NCI-H146 treated with DMSO at 0.1 percent for 48 hours (cell line): ENCODE measurements around the gene KEAP1.

Experiments
- DNase-seq: peaks from one replicate; lab custom pipeline; 2025; ENCODE audit not compliant: unreplicated experiment; lab: John Stamatoyannopoulos, UW

KEAP1 gene

DNA sequence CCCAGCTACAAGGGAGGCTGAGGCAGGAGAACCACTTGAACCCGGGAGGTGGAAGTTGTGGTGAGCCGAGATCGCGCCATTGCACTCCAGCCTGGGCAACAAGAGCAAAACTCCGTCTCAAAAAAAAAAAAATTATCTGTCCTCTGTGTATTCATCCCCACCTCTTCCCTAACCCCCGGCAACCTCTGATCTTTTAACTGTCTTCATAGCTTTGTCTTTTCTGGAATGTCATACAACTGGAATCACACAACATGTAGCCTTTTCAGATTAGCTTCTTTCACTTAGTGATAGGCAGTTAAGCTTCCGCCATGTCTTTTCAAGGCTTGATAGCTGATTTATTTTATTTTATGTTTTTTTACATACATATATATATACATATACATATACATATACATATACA lies 22.5 kb upstream of the KEAP1 start:
- DNase-seq = no peak

DNA sequence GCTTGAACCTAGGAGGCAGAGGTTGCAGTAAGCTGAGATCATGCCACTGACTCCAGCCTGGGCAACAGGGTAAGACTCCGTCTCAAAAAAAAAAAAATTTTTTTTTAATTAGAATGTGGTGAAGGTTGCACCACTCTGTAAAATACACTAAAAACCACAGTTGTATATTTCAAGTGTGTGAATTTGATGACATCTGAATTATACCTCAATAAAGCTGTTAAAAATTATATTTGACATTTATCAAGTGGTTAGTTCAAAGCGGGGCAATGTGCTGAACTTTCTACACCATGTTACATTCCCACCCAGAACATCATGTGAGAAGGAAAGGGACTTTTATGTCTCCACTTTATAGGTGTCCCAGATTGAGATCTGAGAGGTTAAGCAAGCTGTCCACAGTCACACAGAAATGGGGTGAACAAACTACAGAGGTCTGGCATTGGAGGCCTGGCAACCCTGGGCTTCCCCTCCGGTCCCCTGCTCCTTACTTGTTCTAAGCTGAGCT lies 20.0 kb upstream of the KEAP1 start:
- no peak for DNase-seq

DNA sequence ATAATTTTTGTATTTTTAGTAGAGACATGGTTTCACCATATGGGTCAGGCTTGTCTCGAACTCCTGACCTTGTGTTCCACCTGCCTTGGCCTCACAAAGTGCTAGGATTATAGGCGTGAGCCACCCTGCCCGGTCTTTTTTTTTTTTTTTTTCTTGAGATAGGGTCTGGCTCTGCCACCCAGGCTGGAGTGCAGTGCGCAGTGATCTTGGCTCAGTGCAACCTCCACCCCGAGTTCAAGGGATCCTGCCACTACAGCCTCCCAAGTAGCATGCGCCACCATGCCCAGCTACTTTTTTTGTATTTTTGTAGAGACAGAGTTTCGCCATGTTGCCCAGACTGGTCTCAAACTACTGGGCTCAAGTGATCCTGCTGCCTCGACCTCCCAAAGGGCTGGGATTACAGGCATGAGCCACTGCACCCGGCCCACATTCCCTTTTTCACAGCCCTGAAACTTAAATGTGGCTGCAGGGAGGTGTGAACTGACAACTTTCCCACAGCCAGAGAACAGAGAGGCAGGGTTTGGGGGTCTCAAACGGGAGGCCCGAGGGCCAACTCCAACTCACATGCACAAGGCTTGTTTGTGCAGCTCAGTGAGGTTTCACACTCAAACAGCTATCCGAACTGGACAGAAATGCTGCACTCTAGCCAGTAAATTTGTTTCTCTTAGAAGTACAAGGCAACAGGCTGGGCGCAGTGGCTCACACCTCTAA lies 18.5 kb upstream of the KEAP1 start:
- no peak for DNase-seq

- no peak for DNase-seq
Observed at GRCh38 chr19:10520652-10521318, 17.6 kb upstream of the KEAP1 start.

GRCh38 chr19:10519421-10519820 lies 16.3 kb upstream of the KEAP1 start:
- no peak for DNase-seq

DNA sequence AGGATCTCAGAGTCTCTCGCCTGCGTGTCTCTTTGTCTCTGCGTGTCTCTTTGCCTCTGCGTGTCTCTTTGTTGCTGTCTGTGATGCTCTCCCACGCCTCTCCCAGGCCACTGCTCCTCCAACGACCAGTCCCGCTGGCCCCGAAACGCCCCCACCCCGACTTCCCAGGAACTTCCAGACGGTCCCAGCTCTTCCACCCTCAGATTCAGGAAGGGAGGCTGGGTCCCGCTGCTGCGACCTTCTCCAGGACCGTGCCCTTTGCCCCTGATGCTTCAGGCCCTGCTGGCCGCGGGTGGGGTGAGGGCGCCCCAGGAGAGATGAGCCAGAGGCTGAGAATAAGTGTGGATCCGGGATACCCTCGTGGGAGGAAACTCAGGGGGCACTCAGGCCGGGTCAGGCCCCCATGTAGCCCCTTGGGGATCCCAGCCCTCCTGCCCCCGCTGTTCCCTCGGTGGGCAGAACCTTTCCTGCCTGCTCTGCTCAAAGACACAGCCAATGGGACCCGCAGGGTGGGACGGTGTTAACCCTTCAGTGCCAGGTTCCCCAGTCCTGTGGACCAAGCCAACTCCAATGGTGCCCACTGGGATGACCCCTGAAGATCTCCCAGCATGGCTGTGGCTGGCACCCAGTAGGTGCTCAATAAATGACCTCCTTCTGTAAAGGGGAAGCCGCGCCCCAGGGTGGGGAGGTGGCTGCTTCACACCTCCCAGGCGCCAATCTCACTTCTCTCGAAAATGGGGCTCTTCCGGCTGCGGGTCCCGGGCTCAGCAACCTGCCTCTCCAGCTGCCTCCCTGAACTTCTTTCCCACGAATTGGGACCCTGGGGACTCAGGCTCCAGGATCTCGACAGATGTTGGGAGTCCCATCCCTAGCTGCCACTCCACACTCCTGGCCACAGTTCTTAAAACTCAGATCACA lies 15.5 kb upstream of the KEAP1 start:
- no peak for DNase-seq

GRCh38 chr19:10517760-10518443 lies 14.7 kb upstream of the KEAP1 start:
- peak; percentile 18 for DNase-seq

DNA sequence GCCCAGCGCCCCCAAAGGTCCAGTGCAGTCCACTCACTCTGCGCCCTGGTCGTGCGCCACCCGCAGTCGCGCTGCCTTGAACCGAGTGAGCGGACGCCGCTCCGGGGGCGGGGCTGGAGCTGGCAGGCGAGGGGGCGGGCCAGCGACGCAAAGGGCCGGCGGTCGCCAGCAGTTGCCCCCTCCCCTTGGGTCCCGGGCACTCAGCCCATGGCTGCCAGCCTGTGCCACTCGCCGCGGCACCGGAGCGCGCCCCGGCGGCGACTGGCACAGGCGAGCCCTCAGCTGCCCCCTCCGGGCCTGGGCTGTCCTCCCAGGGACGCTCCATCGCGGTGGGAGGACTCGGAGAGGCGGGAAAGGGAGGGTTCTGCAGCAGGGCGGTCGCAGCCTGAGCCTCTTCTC lies 14.2 kb upstream of the KEAP1 start, which contains the start of gene S1PR5:
TSS of gene S1PR5 (minus strand) at position 87 of the 399 bp plus-strand sequence. CDS start 2,436 bp downstream, outside the sequence.
- DNase-seq = peak; percentile 19

DNA sequence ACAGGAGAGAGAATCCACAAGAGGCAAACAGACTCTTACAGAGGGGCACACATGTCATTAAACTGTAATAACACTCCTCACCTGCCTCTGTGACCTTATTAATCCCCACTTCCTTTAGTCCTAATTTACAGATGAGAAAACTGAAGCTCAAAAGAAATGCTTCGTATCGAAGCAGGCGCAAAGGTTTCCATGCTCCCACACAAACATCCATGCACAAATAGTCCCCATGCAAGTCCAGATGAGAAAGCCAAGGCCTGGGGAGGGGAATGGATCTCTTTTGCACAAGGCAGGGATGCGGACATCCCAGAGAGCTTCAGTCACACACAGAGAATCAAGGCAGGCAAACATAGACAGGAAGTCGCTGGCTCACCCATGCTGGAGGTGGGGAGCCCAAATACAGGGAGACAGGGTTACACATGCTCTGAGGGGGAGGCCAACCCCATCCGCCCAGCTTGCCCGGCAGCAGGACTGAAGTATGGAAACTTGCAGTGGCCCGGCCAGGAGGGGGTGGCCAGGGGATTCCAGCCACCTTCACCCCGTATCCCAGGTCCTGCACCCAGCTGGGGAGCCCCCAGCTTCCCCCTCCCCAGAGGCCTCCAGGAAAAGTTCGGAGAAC lies 13.6 kb upstream of the KEAP1 start:
- DNase-seq = no peak

DNA sequence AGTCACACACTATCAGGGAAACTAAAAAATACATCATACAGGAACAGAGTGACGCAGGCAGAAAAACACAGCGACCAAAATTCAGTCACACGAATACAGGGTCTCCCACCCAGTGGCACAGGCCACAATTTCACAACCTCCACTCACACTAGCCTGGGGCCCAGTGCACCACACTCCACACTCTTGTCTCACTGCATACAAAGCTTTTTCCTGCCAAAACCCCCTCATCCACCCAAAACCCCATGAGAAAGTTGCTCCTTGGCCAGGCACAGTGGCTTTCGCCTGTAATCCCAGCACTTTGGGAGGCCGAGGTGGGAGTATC lies 12.9 kb upstream of the KEAP1 start:
- no peak for DNase-seq

- no peak for DNase-seq
Observed at GRCh38 chr19:10514211-10515145, 11.3 kb upstream of the KEAP1 start.

GRCh38 chr19:10513223-10513622 lies 10.1 kb upstream of the KEAP1 start:
- no peak for DNase-seq

DNA sequence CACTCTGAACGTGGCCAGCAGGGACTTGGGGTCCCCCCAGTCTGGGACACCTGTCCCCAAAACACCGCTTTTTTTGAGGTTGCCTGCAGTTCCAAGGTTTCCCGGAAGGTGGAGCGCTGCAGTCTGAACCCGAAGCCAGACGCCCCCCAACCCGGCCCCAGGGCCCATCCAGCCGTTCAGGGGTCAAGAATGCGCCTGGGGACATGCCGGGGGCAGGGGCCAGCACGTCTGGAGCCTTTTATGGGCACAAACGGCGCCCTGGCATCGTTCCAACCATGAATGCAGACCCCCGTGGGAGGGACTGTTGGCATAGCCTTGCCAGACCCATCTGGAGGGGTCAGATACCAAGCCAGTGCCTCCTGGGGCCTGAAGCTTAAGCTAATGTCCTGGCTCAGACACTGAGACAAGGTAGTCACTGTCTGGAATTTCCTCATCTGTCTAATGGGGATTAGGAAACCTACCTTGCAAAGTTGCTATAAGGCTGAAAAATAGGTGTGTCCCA lies 7.2 kb upstream of the KEAP1 start:
- DNase-seq = no peak

DNA sequence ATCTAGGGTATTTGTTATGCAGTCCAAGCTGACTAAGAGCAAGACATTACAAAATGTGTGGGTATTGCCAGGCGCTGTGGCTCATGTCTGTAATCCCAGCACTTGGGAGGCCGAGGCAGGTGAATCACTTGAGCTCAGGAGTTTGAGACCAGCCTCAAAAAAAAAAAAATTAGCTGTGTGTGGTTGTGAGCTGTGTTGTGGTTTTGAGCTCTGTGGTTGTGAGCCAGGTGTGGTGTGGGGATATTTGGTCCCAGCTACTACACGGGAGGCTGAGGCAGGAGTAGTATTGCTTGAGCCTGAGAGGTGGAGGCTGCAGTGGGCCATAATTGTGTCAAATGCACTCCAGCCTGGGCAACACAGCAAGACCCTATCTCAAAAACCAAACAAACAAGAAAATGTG lies 5.6 kb upstream of the KEAP1 start:
- DNase-seq = no peak

DNA sequence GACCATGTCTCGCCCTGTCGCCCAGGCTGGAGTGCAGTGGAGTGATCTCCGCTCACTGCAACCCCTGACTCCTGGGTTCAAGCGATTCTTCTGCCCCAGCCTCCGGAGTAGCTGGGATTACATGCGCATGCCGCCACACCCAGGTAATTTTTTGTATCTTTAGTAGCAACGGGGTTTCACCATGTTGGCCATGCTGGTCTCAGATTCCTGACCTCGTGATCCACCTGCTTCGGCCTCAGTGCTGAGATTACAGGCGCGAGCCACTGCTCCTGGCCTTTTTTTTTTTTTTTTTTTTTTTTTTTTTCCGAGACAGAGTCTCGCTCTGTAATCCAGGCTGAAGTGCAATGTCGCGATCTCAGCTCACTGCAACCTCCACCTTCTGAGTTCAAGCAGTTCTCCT lies 4.9 kb upstream of the KEAP1 start:
- no peak for DNase-seq

DNA sequence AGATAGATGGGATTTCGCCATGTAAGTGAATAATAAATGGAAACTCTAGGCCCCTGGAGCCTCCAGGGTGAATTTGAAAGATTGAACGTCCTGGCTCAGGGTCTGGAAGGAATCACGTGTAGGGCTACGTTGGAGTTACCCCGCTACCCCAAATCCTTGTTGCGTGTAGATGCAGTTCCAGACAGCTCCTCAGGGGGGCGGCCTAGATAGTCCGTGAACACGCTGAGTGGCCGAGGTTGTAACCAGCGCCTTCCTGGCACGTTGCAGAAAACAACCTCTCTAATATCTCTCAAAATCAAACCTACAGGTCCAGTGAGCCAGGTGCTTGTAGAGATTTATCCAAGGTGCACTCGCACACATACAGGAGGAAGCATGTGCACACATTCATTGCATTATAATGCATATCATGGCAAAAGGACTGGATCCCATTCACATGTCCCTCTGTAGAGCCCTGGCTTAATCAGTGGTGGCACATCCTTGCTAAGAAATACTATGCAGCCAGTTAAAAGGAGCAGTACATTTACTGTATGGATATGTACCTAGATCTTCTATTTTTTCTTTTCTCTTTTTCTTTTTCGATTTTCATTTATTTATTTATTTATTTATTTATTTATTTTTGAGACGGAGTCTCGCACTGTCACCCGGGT lies 2.5 kb upstream of the KEAP1 start:
- no peak for DNase-seq

DNA sequence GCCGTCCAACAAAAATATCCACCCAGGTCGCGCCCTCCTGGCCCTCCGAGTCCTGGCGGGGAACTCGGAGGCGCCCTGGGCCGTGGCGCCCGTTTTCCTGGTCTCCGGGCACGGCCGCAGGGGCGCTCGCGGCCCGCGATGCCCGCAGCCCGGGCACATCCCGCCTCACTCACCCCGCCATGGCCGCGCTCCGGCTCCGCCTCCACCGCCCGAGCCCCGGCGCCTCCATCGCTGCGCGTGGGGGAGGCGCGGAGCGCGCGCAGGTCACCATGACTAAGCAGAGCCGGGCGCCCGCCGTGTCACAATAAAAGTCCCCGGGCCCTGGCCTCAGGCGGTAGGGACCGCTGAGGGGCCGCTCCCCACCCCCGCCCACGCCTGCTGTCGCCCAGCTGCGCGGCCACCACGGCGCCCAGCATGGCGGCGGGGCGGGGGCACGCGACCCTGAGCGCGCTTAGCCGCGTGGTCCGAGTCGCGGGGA lies 593 bp downstream of the KEAP1 start:
- peak; percentile 87 for DNase-seq

DNA sequence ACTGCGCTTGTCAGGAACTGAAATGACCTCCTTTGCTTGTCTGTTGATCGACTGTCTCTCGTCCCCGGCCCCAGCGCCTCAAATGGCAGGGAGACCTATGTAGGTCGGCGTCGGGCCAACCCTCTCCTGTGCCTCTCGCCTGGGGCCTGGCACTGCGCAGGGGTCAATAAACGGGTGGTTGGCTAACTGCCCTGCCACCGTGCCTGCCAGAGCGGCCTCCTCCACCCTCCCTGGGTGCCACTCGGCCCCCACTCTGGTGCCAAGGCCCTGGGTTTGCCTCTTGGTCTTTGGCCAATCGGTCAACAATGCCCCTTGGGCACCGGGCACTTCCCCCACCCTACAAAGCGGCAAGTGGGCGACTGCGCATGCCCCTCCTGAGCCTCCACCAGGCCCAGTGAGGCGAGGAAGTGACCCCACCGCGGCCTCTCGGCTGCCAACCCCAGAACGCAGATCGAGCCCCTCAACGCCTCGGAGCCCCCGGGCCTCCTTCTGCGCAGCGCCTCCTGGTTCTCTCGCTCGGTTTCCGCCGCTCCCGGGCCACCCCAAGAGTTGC lies 1.1 kb downstream of the KEAP1 start:
- DNase-seq = no peak

GRCh38 chr19:10500247-10500592 lies 2.9 kb downstream of the KEAP1 start:
- DNase-seq = no peak
